GM12878 (cell line): ENCODE results near the gene IFI35. TPM values are rescaled to one million over a fixed set of nuclear protein-coding genes. Genes with fewer than 3 reads are reported as not detected.
A peak's percentile ranks its signal among the peaks of the same experiment; 100 is the strongest.

Experiments used
- ATAC-seq: fragments of 200-7000 bp; cut with Tn5 transposase; 3 replicates; pipeline ENCODE4 v1.9.1; 2020; ENCODE audit warnings: mild to moderate bottlenecking, moderate library complexity
- Bru-seq: library from RNA; stranded (reverse); fragments of 400-500 nt; gene quantifications from one replicate; lab custom pipeline; 2021; lab: Mats Ljungman, UMichigan
- BruChase-seq, 2 experiments: library from RNA; stranded (reverse); fragments of 400-500 nt; gene quantifications; one replicate each; lab custom pipeline; 2021; lab: Mats Ljungman, UMichigan
- BruUV-seq: library from RNA; stranded (reverse); fragments of 400-500 nt; replicated peaks from 2 replicates; lab custom pipeline; 2021; lab: Mats Ljungman, UMichigan
- CTCF ChIA-PET: fragments of 300-600 bp; sonication (Branson Sonifier 250); formaldehyde crosslinking; extraction: SDS; loops from one replicate; lab custom pipeline; 2021; ENCODE audit warnings: inconsistent platforms; lab: Yijun Ruan, JAX
- POLR2A ChIA-PET: fragments of 350-600 bp; formaldehyde crosslinking; extraction: SDS; loops from one replicate; lab custom pipeline; 2021; ENCODE audit warnings: inconsistent platforms; lab: Charles Lee
- RAD21 ChIA-PET: fragments of 300-600 bp; sonication (Branson Sonifier 250); formaldehyde crosslinking; loops from one replicate; lab custom pipeline; 2023; ENCODE audit warnings: antibody characterized with exemption; ENCODE audit not compliant: unreplicated experiment; lab: Charles Lee
- SMC1A ChIA-PET: fragments of 300-600 bp; sonication (Branson Sonifier 250); formaldehyde crosslinking; loops from one replicate; lab custom pipeline; 2023; ENCODE audit not compliant: unreplicated experiment, uncharacterized antibody; lab: Charles Lee
- DNase-seq: peaks from one replicate; pipeline ENCODE4 v3.0.0-alpha.2; 2011; ENCODE audit warnings: low read depth, low spot score
- FAIRE-seq: peaks from 3 replicates; lab custom pipeline; 2011; peaks lifted over from hg19 to GRCh38; lab: Jason Lieb, UNC
- H2AFZ ChIP-seq: 2 replicates; pipeline ENCODE4 v1.6.0; 2011; ENCODE audit warnings: low read depth, low read length, control low read depth; ENCODE audit not compliant: control insufficient read depth
- H3K27ac ChIP-seq: 2 replicates; pipeline ENCODE4 v1.5.1; 2011; ENCODE audit warnings: control low read depth; ENCODE audit not compliant: control insufficient read depth, insufficient read depth
- H3K27me3 ChIP-seq, 2 experiments: replicated peaks in 1 of 2; 2 replicates each; pipeline versions ENCODE4 v1.6.0 to v1.6.1; 2011; ENCODE audit warnings: low read length in 1 of 2; ENCODE audit not compliant: control insufficient read depth in 2 of 2, insufficient read depth in 2 of 2
- H3K36me3 ChIP-seq, 2 experiments: 2 replicates each; pipeline ENCODE4 v1.5.1; 2011; ENCODE audit warnings: low read length in 1 of 2; ENCODE audit not compliant: control insufficient read depth in 2 of 2, insufficient read depth in 2 of 2
- H3K4me1 ChIP-seq: 2 replicates; pipeline ENCODE4 v1.6.1; 2011; ENCODE audit warnings: mild to moderate bottlenecking, low read length, moderate library complexity, mixed read lengths; ENCODE audit not compliant: control insufficient read depth, insufficient read depth
- H3K4me2 ChIP-seq: 2 replicates; pipeline ENCODE4 v1.6.0; 2011; ENCODE audit warnings: control low read depth; ENCODE audit not compliant: control insufficient read depth, insufficient read depth
- H3K4me3 ChIP-seq: fragments of 200-600 bp; sonication (generic); 2 replicates; pipeline ENCODE4 v1.5.1; 2016
- H3K79me2 ChIP-seq: 2 replicates; pipeline ENCODE4 v1.6.0; 2011; ENCODE audit warnings: low read length; ENCODE audit not compliant: control insufficient read depth, insufficient read depth
- H3K9ac ChIP-seq: 2 replicates; pipeline ENCODE4 v1.8.0; 2011; ENCODE audit warnings: low read length, control low read depth, mixed read lengths; ENCODE audit not compliant: control insufficient read depth, insufficient read depth
- H3K9me3 ChIP-seq: replicated peaks from 3 replicates; pipeline ENCODE4 v1.5.1; 2011; ENCODE audit warnings: mild to moderate bottlenecking, low read length; ENCODE audit not compliant: control insufficient read depth, insufficient read depth
- H4K20me1 ChIP-seq: 2 replicates; pipeline ENCODE4 v1.6.0; 2011; ENCODE audit not compliant: control insufficient read depth, insufficient read depth
- IKZF2 ChIP-seq, 2 experiments: fragments of 450-650 bp; IDR thresholded peaks; 2 replicates each; pipeline ENCODE4 v1.6.1; 2017; ENCODE audit warnings: mild to moderate bottlenecking in 2 of 2, moderate library complexity in 2 of 2
- NFIC ChIP-seq: IDR thresholded peaks from 2 replicates; pipeline ENCODE4 v1.6.1; 2012; ENCODE audit warnings: low read depth, mild to moderate bottlenecking, inconsistent platforms, low read length, moderate library complexity
- POLR2AphosphoS5 ChIP-seq: IDR thresholded peaks from 2 replicates; pipeline ENCODE4 v1.6.1; 2011; ENCODE audit warnings: mild to moderate bottlenecking, low read length, inconsistent platforms
- RB1 ChIP-seq: fragments of 450-650 bp; formaldehyde crosslinking; IDR thresholded peaks from 2 replicates; pipeline ENCODE4 v1.6.1; 2017; ENCODE audit warnings: mild to moderate bottlenecking, borderline replicate concordance
- SMARCA5 ChIP-seq: fragments of 450-650 bp; IDR thresholded peaks from 2 replicates; pipeline ENCODE4 v1.6.1; 2017; ENCODE audit warnings: mild to moderate bottlenecking
- STAT3 ChIP-seq: IDR thresholded peaks from 2 replicates; pipeline ENCODE4 v1.6.1; 2011; ENCODE audit warnings: low read depth, low read length, improper control_type of control experiment
- ZNF274 ChIP-seq: IDR thresholded peaks from one replicate; pipeline ENCODE4 v1.8.0; 2011; ENCODE audit not compliant: insufficient read length, insufficient read depth
- WGBS: methylation state at CpG from one replicate; pipeline ENCODE4 v1.1.6; 2016; ENCODE audit warnings: low lambda C conversion rate; ENCODE audit not compliant: insufficient replicate concordance, insufficient coverage; ENCODE audit errors: missing lambda C conversion rate; 5-methylcytosine and 5-hydroxymethylcytosine counted together
- in situ Hi-C: fragments of 300-500 bp; cut with MboI; formaldehyde crosslinking; loops from 9 replicates; pipeline ENCODE4 v1.14.3; 2018; ENCODE audit warnings: mixed read lengths
- intact Hi-C: fragments of 100-400 bp; cut with micrococcal nuclease; formaldehyde crosslinking; loops from one replicate; pipeline ENCODE4 v1.14.2; 2022; ENCODE audit not compliant: unreplicated experiment
- long read RNA-seq, 2 experiments: library from polyadenylated mRNA; unstranded; transcript quantifications; one replicate each; pipeline ENCODE4 v2.0.0, GENCODE V29; 2019 to 2020
- polyA minus RNA-seq, 3 experiments: library from RNA; depleted of rRNA, polyadenylated mRNA; stranded (reverse); fragments of >200 nt; gene quantifications; 2 replicates each; pipeline ENCODE4 v1.2.3, GENCODE V29; 2011
- polyA plus RNA-seq, 11 experiments: library from polyadenylated mRNA; depleted of rRNA in 4 of 11; unstranded in 6 of 11; stranded (reverse) in 5 of 11; fragments of >200 nt; fragmentation: Nextera tagmentation in 4 of 11; fragmentation: Illumina TruSeq in 1 of 11; extraction: Ambion mirVana in 4 of 11; extraction: Trizol in 1 of 11; gene quantifications; 1 replicate in 1 of 11; 2 replicates in 10 of 11; pipeline versions ENCODE4 v1.2.1 to v1.2.3, GENCODE V29; 2011 to 2016; ENCODE audit warnings: inconsistent platforms in 2 of 11, missing spikeins in 2 of 11, low read depth in 1 of 11
- total RNA-seq, 4 experiments: library from RNA; depleted of rRNA in 3 of 4; stranded (reverse); fragments of >200 nt in 3 of 4; fragmentation: Illumina TruSeq in 1 of 4; extraction: Trizol in 1 of 4; gene quantifications; 2 replicates each; pipeline versions ENCODE4 v1.2.1 to v1.2.3, GENCODE V29; 2013 to 2021
- TF ChIP-seq, protein P1 (sequence below): IDR thresholded peaks from 2 replicates; pipeline ENCODE4 v1.6.1; 2012; ENCODE audit warnings: improper control_type of control experiment, low read depth, low read length; ENCODE audit not compliant: insufficient replicate concordance
- TF ChIP-seq, protein P2 (sequence below): fragments of 150-350 bp; IDR thresholded peaks from 2 replicates; pipeline ENCODE4 v1.6.1; 2014; ENCODE audit warnings: mild to moderate bottlenecking, low read depth, low read length

The IFI35 gene
- total RNA-seq (2013; cell fraction: nucleolus; rRNA removed): 23.9 and 25.7 TPM in 2 replicates
- total RNA-seq (2014; rRNA removed): 80.0 and 81.1 TPM in 2 replicates
- 30.7 and 35.5 TPM in 2 replicates for total RNA-seq (2014; rRNA removed; fragmentation: Illumina TruSeq; extraction: Trizol)
- total RNA-seq (2021): 61.3 and 63.8 TPM in 2 replicates
- 62.5 TPM for polyA plus RNA-seq (2011; ENCODE audit: low read depth)
- polyA plus RNA-seq (2011; rRNA removed): 50.9 and 66.8 TPM in 2 replicates
- polyA plus RNA-seq (2011; cell fraction: cytosol; rRNA removed): 104 and 125 TPM in 2 replicates
- polyA plus RNA-seq (2011; cell fraction: nucleus; rRNA removed): 117 and 118 TPM in 2 replicates
- 67.4 and 67.6 TPM in 2 replicates for polyA plus RNA-seq (2012)
- polyA plus RNA-seq (2014; fragmentation: Illumina TruSeq; extraction: Trizol): 25.6 and 57.7 TPM in 2 replicates
- 10 to 100 TPM; 18.4 to 24.4 TPM for polyA plus RNA-seq (2014; fragmentation: Nextera tagmentation; extraction: Ambion mirVana)
- polyA plus RNA-seq (2014; rRNA removed): 69.8 and 81.6 TPM in 2 replicates
- 10 to 100 TPM; 82.9 to 92.2 TPM for polyA plus RNA-seq (2016; fragmentation: Nextera tagmentation; extraction: Ambion mirVana)
- polyA minus RNA-seq (2011; rRNA and poly(A)+ RNA removed): 29.8 and 57.8 TPM in 2 replicates
- polyA minus RNA-seq (2011; cell fraction: cytosol; rRNA and poly(A)+ RNA removed): 16.7 and 22.4 TPM in 2 replicates
- polyA minus RNA-seq (2011; cell fraction: nucleus; rRNA and poly(A)+ RNA removed): 19.8 and 24.9 TPM in 2 replicates
- percentile 75 among the genes with signal in this experiment for Bru-seq, nascent RNA
- BruChase-seq, experiment 1, labeled RNA remaining after a 6-hour chase: percentile 61 among the genes with signal in this experiment
- BruChase-seq, experiment 2, labeled RNA remaining after a 2-hour chase: percentile 58 among the genes with signal in this experiment
- long read RNA-seq, experiment 1, transcript IFI35-204 (7 exons, 1,232 nt): minor isoform, 6 of 23 reads
- long read RNA-seq, experiment 1, transcript IFI35-203 (7 exons, 1,241 nt): major isoform, 10 of 23 reads
- long read RNA-seq, experiment 1, partial matches to known transcripts: 1 of 23 reads
- long read RNA-seq, experiment 1, other reads (novel, unspliced or antisense): 6 of 23 reads
- long read RNA-seq, experiment 2, transcript IFI35-204 (7 exons, 1,232 nt): major isoform, 30 of 57 reads
- long read RNA-seq, experiment 2, transcript IFI35-203 (7 exons, 1,241 nt): minor isoform, 17 of 57 reads
- long read RNA-seq, experiment 2, partial matches to known transcripts: 0 of 57 reads
- long read RNA-seq, experiment 2, other reads (novel, unspliced or antisense): 10 of 57 reads

GRCh38 chr17:43006639-43007551, at the start of gene IFI35:
Gene IFI35 (plus strand): TSS chr17:43006784. CDS start chr17:43006948, 164 bp downstream.
- FAIRE-seq: peak; percentile 94
- no peak; the same call in 1 of the 2 replicates for TF ChIP-seq SMARCA5
- TF ChIP-seq, protein P1, sequence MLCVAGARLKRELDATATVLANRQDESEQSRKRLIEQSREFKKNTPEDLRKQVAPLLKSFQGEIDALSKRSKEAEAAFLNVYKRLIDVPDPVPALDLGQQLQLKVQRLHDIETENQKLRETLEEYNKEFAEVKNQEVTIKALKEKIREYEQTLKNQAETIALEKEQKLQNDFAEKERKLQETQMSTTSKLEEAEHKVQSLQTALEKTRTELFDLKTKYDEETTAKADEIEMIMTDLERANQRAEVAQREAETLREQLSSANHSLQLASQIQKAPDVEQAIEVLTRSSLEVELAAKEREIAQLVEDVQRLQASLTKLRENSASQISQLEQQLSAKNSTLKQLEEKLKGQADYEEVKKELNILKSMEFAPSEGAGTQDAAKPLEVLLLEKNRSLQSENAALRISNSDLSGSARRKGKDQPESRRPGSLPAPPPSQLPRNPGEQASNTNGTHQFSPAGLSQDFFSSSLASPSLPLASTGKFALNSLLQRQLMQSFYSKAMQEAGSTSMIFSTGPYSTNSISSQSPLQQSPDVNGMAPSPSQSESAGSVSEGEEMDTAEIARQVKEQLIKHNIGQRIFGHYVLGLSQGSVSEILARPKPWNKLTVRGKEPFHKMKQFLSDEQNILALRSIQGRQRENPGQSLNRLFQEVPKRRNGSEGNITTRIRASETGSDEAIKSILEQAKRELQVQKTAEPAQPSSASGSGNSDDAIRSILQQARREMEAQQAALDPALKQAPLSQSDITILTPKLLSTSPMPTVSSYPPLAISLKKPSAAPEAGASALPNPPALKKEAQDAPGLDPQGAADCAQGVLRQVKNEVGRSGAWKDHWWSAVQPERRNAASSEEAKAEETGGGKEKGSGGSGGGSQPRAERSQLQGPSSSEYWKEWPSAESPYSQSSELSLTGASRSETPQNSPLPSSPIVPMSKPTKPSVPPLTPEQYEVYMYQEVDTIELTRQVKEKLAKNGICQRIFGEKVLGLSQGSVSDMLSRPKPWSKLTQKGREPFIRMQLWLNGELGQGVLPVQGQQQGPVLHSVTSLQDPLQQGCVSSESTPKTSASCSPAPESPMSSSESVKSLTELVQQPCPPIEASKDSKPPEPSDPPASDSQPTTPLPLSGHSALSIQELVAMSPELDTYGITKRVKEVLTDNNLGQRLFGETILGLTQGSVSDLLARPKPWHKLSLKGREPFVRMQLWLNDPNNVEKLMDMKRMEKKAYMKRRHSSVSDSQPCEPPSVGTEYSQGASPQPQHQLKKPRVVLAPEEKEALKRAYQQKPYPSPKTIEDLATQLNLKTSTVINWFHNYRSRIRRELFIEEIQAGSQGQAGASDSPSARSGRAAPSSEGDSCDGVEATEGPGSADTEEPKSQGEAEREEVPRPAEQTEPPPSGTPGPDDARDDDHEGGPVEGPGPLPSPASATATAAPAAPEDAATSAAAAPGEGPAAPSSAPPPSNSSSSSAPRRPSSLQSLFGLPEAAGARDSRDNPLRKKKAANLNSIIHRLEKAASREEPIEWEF: no peak
- 0 out of 2 replicates have a peak, but pooled peaks have one; percentile 46 for TF ChIP-seq STAT3
- peak in 1 of 2 experiments; percentile 27; a peak in 1 of 4 replicates for TF ChIP-seq IKZF2 (IDR thresholded peaks at IDR 0.05)
- peak; percentile 94 for TF ChIP-seq POLR2AphosphoS5
- TF ChIP-seq, protein P2, sequence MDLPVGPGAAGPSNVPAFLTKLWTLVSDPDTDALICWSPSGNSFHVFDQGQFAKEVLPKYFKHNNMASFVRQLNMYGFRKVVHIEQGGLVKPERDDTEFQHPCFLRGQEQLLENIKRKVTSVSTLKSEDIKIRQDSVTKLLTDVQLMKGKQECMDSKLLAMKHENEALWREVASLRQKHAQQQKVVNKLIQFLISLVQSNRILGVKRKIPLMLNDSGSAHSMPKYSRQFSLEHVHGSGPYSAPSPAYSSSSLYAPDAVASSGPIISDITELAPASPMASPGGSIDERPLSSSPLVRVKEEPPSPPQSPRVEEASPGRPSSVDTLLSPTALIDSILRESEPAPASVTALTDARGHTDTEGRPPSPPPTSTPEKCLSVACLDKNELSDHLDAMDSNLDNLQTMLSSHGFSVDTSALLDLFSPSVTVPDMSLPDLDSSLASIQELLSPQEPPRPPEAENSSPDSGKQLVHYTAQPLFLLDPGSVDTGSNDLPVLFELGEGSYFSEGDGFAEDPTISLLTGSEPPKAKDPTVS: no peak
- TF ChIP-seq RB1: 0 out of 2 replicates have a peak, but pooled peaks have one; percentile 15
- no peak for TF ChIP-seq ZNF274
- TF ChIP-seq NFIC: no peak

More at GRCh38 chr17:43006639-43007551, at the start of gene IFI35:
- CTCF ChIA-PET: interaction anchor here (0.6 to 3.1 kb wide), 15 partner anchors 8 to 327 kb away, joined by 3 to 29 read pairs (median 4); partner anchors contain the start of genes RND2 and RPL27
- H3K27ac ChIP-seq: peak within 1 kb of the TSS; percentile 97
- H3K9me3 ChIP-seq: no peaks in the 10 kb centered on the region
- BruUV-seq: TSS peak; percentile 85
- peak within 1 kb of the TSS; percentile 97 for H3K9ac ChIP-seq
- 16% methylated on average over 17 of the region's 18 CpGs for WGBS
- peaks cover 29% of the 10 kb centered on the region for H3K79me2 ChIP-seq
- RAD21 ChIA-PET: interaction anchor here (0.7 to 2.3 kb wide), 6 partner anchors 9 to 332 kb away, joined by 3 to 18 read pairs (median 4); partner anchors contain the start of gene RPL27
- intact Hi-C loops (no loop called here), in situ Hi-C loops (no loop called here)
- peak; percentile 69 for DNase-seq
- H4K20me1 ChIP-seq: no peaks in the 10 kb centered on the region
- POLR2A ChIA-PET: interaction anchor here (1.0 to 1.5 kb wide), 2 partner anchors 9 to 477 kb away, joined by 3 to 9 read pairs; partner anchors contain the start of genes DHX8 and RPL27
- H3K27me3 ChIP-seq: no peaks in the 10 kb centered on the region
- H3K4me1 ChIP-seq: peaks cover 6% of the 10 kb centered on the region
- SMC1A ChIA-PET: interaction anchor here (1.0 to 2.0 kb wide), 8 partner anchors 9 to 309 kb away, joined by 3 to 13 read pairs (median 4); partner anchors contain the start of genes BECN1, NBR1 and RPL27
- H3K4me3 ChIP-seq: peak within 1 kb of the TSS; percentile 97
- peaks cover 4 to 17% of the 10 kb centered on the region in 2 experiments; a peak in 3 of 4 replicates for H3K36me3 ChIP-seq
- H2AFZ ChIP-seq: peak within 1 kb of the TSS; percentile 81
- H3K4me2 ChIP-seq: peak within 1 kb of the TSS; percentile 58
- ATAC-seq: peak; percentile 97
